HG03520 (cell line): Measurements from ENCODE around the gene PRELID1.

Experiments used
- ATAC-seq: cut with Tn5 transposase; IDR thresholded peaks from one replicate; pipeline ENCODE4 v1.9.1; 2021; ENCODE audit warnings: mild to moderate bottlenecking, moderate library complexity; ENCODE audit not compliant: unreplicated experiment

The PRELID1 gene

GRCh38 chr5:177313561-177314259 is 10.1 kb downstream of the PRELID1 start:
- no peak for ATAC-seq

- ATAC-seq, result no peak
Observed at GRCh38 chr5:177314376-177315342, 11.1 kb downstream of the PRELID1 start.

GRCh38 chr5:177315411-177315810 is 11.8 kb downstream of the PRELID1 start:
- no peak for ATAC-seq

- ATAC-seq, result no peak
Observed at GRCh38 chr5:177316005-177316404, 12.4 kb downstream of the PRELID1 start.

- no peak for ATAC-seq
Observed at GRCh38 chr5:177317959-177318377, 14.4 kb downstream of the PRELID1 start.

- no peak for ATAC-seq
Observed at GRCh38 chr5:177319913-177320588, 16.5 kb downstream of the PRELID1 start.

- no peak for ATAC-seq
Observed at GRCh38 chr5:177320879-177321278, 17.3 kb downstream of the PRELID1 start.

GRCh38 chr5:177325868-177326381 is 22.3 kb downstream of the PRELID1 start:
- ATAC-seq, result no peak

GRCh38 chr5:177327539-177328522 is 24.2 kb downstream of the PRELID1 start:
- no peak for ATAC-seq

- ATAC-seq, result no peak
Observed at GRCh38 chr5:177328545-177329231, 25.1 kb downstream of the PRELID1 start.

- no peak for ATAC-seq
Observed at GRCh38 chr5:177329883-177330282, 26.3 kb downstream of the PRELID1 start.

GRCh38 chr5:177330991-177331842 is 27.6 kb downstream of the PRELID1 start:
- no peak for ATAC-seq

- no peak for ATAC-seq
Observed at GRCh38 chr5:177332031-177332895, 28.7 kb downstream of the PRELID1 start.

- no peak for ATAC-seq
Observed at GRCh38 chr5:177332896-177333260, 29.3 kb downstream of the PRELID1 start.

GRCh38 chr5:177333420-177334154 is 30.0 kb downstream of the PRELID1 start:
- ATAC-seq, result no peak

- no peak for ATAC-seq
Observed at GRCh38 chr5:177334155-177334551, 30.6 kb downstream of the PRELID1 start.
